KMS-11 (cell line): ENCODE measurements around the gene NGEF.

ENCODE experiments used
- H2AFZ ChIP-seq: fragments of 200-600 bp; sonication (generic); 2 replicates; pipeline ENCODE4 v1.6.1; 2016; ENCODE audit warnings: antibody characterized with exemption, mixed run types, low read depth
- H3K27ac ChIP-seq: fragments of 200-600 bp; sonication (generic); 2 replicates; pipeline ENCODE4 v1.6.1; 2016; ENCODE audit warnings: mild to moderate bottlenecking, mixed run types
- H3K27me3 ChIP-seq: fragments of 200-600 bp; sonication (generic); 2 replicates; pipeline ENCODE4 v1.6.1; 2017; ENCODE audit warnings: mild to moderate bottlenecking, low read depth, mixed run types, moderate library complexity; ENCODE audit not compliant: insufficient read depth
- H3K36me3 ChIP-seq: fragments of 200-600 bp; sonication (generic); 2 replicates; pipeline ENCODE4 v1.6.1; 2017; ENCODE audit warnings: mild to moderate bottlenecking, mixed run types; ENCODE audit not compliant: insufficient read depth
- H3K4me1 ChIP-seq: fragments of 200-600 bp; sonication (generic); 2 replicates; pipeline ENCODE4 v1.6.1; 2016; ENCODE audit warnings: mild to moderate bottlenecking, low read depth, mixed run types; ENCODE audit not compliant: poor library complexity, severe bottlenecking
- H3K4me2 ChIP-seq: fragments of 200-600 bp; sonication (generic); 2 replicates; pipeline ENCODE4 v1.7.0; 2016; ENCODE audit warnings: mild to moderate bottlenecking, mixed run types
- H3K4me3 ChIP-seq: fragments of 200-600 bp; sonication (generic); IDR thresholded peaks from 2 replicates; pipeline ENCODE4 v1.6.1; 2017; ENCODE audit warnings: low read depth, low read length, mixed read lengths; ENCODE audit not compliant: insufficient read depth
- H3K79me2 ChIP-seq: fragments of 200-600 bp; sonication (generic); 2 replicates; pipeline ENCODE4 v1.6.1; 2016; ENCODE audit warnings: low read depth, mixed run types; ENCODE audit not compliant: insufficient read depth
- H3K9ac ChIP-seq: fragments of 200-600 bp; sonication (generic); 2 replicates; pipeline ENCODE4 v1.6.1; 2016; ENCODE audit warnings: mild to moderate bottlenecking, mixed run types
- H4K20me1 ChIP-seq: fragments of 200-600 bp; sonication (generic); 2 replicates; pipeline ENCODE4 v1.6.1; 2016; ENCODE audit warnings: mild to moderate bottlenecking, mixed run types; ENCODE audit not compliant: insufficient read depth
- CTCF ChIP-seq: fragments of 200-600 bp; sonication (generic); conservative IDR thresholded peaks from 2 replicates; pipeline ENCODE4 v1.6.1; 2017; ENCODE audit warnings: low read depth, mild to moderate bottlenecking, antibody characterized with exemption, low read length, moderate library complexity, mixed read lengths

The NGEF gene

GRCh38 chr2:232886176-232886575, 126.9 kb downstream of the NGEF start:
- Histone ChIP-seq H3K9ac (no peak overlapping the region), H2AFZ (no peak overlapping the region), H3K4me2 (no peak overlapping the region), H3K4me3 (no peak overlapping the region), H3K27ac (no peak overlapping the region), H3K27me3 (no peaks in the 10 kb centered on the region), H3K4me1 (no peaks in the 10 kb centered on the region), H3K79me2 (no peaks in the 10 kb centered on the region), H4K20me1 (no peaks in the 10 kb centered on the region), H3K36me3 (no peaks in the 10 kb centered on the region)
- no peak for TF ChIP-seq CTCF

- Histone ChIP-seq H4K20me1 (no peaks in the 10 kb centered on the region), H3K27me3 (no peaks in the 10 kb centered on the region), H3K79me2 (no peaks in the 10 kb centered on the region), H3K4me2 (no peak overlapping the region), H3K36me3 (no peaks in the 10 kb centered on the region), H3K4me1 (no peaks in the 10 kb centered on the region), H3K4me3 (no peak overlapping the region), H3K9ac (no peak overlapping the region), H2AFZ (no peak overlapping the region), H3K27ac (no peak overlapping the region)
- no peak for TF ChIP-seq CTCF
Measured at GRCh38 chr2:232885264-232885961, 127.6 kb downstream of the NGEF start.

GRCh38 chr2:232884549-232885263, 128.3 kb downstream of the NGEF start:
- Histone ChIP-seq H3K36me3 (no peaks in the 10 kb centered on the region), H3K4me2 (no peak overlapping the region)

DNA sequence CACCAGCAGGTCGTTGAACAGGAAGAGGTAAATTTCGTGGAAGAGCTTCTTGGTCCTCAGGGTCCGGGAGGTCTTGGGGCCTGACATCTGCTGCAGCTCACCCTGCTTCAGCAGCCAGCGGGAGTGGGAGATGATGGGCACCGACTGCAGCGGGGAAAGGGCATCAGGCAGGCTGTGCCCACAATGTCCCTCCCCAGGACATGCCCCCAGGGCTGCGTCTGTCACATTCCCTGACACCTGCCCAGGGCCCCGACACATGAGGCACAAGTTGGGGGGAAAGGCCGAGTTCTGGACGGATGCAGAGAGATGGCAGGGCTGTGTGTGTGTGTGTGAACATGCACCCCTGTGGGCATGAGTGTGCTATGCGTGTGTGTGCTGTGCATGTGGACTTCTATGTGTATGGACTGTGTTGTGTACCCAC, 129.0 kb downstream of the NGEF start:
- no peaks in the 10 kb centered on the region for H3K79me2 ChIP-seq
- no peaks in the 10 kb centered on the region for H3K27me3 ChIP-seq
- no peak overlapping the region for H3K4me2 ChIP-seq
- H3K4me3 ChIP-seq = no peak overlapping the region
- no peaks in the 10 kb centered on the region for H3K36me3 ChIP-seq
- no peak overlapping the region for H3K27ac ChIP-seq
- H3K4me1 ChIP-seq = no peaks in the 10 kb centered on the region
- no peak for TF ChIP-seq CTCF
- no peaks in the 10 kb centered on the region for H4K20me1 ChIP-seq
- H2AFZ ChIP-seq = no peak overlapping the region
- H3K9ac ChIP-seq = no peak overlapping the region

More at GRCh38 chr2:232884549-232885263, 128.3 kb downstream of the NGEF start:
- Histone ChIP-seq H3K9ac (no peak overlapping the region), H3K4me1 (no peaks in the 10 kb centered on the region), H3K79me2 (no peaks in the 10 kb centered on the region), H3K27me3 (no peaks in the 10 kb centered on the region), H3K27ac (no peak overlapping the region), H4K20me1 (no peaks in the 10 kb centered on the region), H2AFZ (no peak overlapping the region), H3K4me3 (no peak overlapping the region)
- no peak for TF ChIP-seq CTCF
